GM19035 (cell line): Measurements from ENCODE around the gene NPLOC4.
"Not testable (repeated sequence)": the region's sequence is repeated elsewhere in the genome, so short reads cannot be mapped to it uniquely, and the experiment has no call there.

Source experiments
- ATAC-seq: cut with Tn5 transposase; IDR thresholded peaks from one replicate; pipeline ENCODE4 v1.9.1; 2021; ENCODE audit not compliant: unreplicated experiment

Gene NPLOC4

DNA sequence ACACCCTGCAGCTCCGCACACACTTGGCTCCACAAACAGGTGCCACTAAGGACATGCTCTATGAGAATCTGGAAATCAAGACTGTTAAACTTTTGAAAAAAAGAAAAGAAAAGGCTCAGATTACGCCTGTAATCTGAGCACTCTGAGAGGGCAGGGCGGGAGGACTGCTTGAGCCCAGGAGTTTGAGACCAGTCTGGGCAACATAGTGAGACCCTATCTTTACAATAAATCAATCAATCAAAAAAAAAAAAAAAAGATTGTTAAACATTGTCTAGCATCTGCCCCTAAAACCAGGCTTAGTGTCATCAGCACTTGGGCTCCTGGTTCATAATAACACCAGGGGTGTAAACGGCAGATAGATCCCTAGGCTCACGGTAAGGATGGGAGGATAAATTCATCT lies 47.3 kb downstream of the NPLOC4 start:
- ATAC-seq: no peak

DNA sequence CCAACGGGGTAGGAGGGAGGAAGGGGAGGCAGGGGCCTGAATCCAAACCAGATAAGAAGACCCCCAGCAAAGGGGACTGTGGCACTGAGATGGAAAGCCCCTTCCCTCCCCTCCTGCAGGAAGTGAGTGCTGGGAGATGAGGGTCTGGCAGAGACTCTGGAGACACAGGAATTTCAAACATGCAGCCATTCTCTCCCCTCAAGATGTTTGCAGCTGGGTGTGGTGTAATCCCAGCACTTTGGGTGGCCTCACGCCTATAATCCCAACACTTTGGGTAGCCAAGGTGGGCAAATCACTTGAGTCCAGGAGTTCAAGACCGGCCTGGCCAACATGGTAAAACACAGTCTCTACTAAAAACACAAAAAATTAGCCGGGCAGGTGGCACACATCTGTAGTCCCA lies 50.8 kb downstream of the NPLOC4 start:
- no peak for ATAC-seq

DNA sequence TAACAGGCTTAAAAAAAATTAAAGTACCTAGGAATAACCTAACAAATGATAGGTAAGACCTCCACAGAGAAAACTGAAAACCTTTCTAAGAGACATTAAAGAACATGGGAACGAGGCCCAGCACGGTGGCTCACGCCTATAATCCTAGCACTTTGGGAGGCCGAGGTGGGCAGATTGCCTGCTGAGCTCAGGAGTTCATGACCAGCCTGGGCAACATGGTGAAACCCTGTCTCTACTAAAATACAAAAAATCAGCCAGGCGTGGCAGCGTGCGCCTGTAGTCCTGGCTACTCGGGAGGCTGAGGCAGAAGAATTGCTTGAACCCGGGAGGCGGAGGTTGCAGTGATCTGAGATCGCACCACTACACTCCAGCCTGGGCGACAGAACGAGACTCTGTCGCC lies 52.1 kb downstream of the NPLOC4 start:
- ATAC-seq: not testable (repeated sequence)

DNA sequence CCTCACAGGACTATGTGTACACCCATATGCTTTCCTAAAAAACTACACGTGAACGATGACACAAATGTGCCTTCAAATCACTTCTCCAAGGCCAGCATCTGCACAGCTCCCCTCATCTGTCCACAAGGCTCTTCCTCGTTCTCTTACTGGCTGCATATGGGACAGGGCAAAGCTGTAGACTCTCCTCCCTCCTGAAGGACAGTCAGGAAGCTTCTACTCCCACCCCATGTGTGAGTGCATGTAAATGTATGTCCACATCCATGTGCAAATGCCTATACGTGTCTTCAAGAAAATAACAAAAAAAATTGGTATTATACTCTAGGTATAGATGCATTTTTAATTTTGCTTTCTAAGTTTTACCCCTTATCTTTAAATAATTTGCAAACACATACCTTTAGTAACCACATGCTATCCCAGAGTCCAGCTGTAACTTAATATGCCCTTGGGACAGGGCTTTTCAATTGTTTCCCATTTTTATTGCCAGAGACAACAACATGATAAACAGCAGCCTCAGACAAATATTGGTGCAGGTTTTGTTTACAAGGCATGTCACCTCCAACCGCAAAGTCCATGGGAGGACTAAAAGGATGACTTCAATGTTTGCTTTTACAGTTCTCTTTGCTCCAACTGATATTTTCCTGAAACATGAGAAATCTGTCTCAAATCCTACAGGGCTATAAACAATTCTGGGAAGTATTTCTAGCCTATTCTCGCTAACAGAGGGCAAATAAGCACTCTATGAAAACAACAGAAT lies 53.1 kb downstream of the NPLOC4 start:
- no peak for ATAC-seq

GRCh38 chr17:81582749-81583148 lies 54.2 kb downstream of the NPLOC4 start:
- ATAC-seq: no peak

DNA sequence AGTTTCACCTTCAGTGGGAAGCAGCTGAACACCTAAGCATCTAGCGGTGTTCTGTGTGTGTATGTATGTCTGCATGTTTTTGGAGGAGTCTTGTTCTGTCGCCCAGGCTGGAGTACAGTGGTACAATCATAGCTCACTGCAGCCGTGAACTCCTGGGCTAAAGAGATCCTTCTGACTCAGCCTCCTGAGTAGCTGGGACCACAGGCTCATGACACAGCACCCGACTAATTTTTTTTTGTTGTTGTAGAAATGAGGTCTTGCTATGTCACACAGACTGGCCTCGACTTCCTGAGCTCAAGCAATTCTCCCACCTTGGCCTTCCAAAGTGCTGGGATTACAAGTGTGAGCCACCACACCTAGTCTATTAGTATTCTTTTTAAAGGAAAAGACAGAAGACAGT lies 54.6 kb downstream of the NPLOC4 start:
- no peak for ATAC-seq

- ATAC-seq: no peak
Measured at GRCh38 chr17:81581758-81582157, 55.2 kb downstream of the NPLOC4 start.

- ATAC-seq: no peak
Measured at GRCh38 chr17:81580481-81580880, 56.4 kb downstream of the NPLOC4 start.

- no peak for ATAC-seq
Measured at GRCh38 chr17:81579821-81580321, 57.0 kb downstream of the NPLOC4 start.

DNA sequence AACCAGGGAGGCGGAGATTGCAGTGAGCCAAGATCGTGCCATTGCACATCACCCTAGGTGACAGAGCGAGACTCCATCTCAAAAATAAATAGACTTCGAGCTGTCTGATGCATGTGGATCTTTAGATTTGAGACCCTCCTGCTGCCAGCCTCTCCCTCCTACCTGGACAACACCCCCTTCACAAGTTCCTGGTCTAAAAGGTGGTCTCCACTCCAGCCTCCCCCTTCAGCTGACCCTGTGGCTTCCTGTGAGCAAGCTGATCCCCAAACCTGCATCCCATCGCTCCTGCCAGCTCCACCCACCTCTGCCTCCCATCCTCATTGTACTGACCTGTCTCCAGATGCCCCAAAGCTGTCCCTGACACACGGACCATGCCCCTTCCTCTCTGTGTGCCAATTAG lies 57.6 kb downstream of the NPLOC4 start:
- no peak for ATAC-seq

- ATAC-seq: no peak
Measured at GRCh38 chr17:81578561-81579225, 58.2 kb downstream of the NPLOC4 start.

GRCh38 chr17:81578038-81578441 lies 58.9 kb downstream of the NPLOC4 start:
- no peak for ATAC-seq

- no peak for ATAC-seq
Measured at GRCh38 chr17:81577278-81578000, 59.5 kb downstream of the NPLOC4 start.

GRCh38 chr17:81576621-81577277 lies 60.2 kb downstream of the NPLOC4 start:
- no peak for ATAC-seq

- ATAC-seq: no peak
Measured at GRCh38 chr17:81575836-81576235, 61.1 kb downstream of the NPLOC4 start.

DNA sequence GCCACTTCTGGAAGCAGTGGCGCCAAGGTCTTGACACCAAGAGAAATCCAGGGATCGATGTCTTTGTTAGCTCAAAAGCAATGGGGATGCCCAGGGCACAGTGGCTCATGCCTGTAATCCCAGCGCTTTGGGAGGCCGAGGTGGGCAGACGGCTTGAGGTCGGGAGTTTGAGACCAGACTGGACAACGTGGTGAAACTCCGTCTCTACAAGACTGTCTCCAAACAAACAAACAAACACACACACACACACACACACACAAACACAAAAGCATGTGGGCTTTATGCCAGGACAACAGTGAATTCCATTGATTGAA lies 62.3 kb downstream of the NPLOC4 start:
- ATAC-seq: no peak

DNA sequence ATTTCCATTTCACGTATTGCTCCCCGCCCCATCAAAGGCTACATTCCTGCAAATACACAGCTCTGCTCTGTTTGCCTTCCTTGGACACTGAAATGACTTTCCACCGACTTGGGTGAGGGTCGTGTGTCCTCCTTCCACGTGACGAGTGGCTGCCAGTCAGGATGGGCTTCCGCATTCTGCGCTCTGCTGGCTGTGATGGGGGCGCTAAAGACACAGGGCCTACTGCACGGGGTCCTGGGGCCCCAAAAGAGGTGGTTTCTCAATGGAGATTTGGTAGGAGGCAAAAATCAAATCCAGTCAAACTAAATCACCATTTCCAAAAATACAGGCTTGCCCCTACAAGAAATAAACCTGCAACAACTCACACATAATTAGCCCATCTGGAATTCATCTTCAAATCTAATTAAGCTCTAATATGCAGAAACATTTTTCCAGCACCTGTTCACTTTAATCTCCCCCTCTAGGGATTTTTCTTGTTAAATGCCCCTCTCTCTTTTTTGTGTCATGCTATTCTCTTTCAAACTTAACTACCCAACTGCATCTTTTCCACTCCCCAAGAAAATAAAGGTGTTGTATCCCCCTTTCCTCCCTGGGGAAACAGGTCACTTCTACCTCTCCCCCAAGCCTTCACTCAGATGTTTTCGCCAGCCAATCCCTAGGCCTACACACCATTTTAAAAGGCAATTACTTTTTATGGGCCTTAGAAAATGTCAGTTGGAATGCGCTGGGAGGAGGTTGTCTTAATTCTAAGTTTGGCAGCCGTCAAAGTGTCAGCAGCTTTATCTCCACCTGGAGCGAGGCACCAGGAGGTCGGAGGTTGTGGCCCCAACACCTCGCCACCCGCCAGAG lies 62.9 kb downstream of the NPLOC4 start:
- no peak for ATAC-seq

GRCh38 chr17:81572563-81573168 lies 64.2 kb downstream of the NPLOC4 start:
- ATAC-seq: no peak

DNA sequence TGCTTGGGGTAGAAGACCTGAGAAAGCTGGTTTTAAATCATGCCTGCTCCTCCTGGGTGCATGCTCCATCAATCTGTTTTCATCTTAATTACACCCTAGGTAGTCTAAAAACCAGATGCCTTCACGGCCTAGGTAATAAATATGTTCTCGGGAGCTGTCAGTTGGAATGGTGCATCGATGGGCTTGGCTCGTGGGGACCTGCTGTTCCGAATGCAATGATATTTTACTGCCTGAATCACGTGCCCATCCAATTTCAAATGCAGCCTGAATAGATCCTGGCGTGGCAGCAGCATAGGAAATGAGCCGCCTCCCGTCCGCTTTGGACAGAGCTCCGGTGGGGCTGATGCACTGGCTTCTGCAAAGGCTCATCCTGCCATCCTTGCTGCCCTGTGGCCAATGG lies 65.9 kb downstream of the NPLOC4 start:
- no peak for ATAC-seq

DNA sequence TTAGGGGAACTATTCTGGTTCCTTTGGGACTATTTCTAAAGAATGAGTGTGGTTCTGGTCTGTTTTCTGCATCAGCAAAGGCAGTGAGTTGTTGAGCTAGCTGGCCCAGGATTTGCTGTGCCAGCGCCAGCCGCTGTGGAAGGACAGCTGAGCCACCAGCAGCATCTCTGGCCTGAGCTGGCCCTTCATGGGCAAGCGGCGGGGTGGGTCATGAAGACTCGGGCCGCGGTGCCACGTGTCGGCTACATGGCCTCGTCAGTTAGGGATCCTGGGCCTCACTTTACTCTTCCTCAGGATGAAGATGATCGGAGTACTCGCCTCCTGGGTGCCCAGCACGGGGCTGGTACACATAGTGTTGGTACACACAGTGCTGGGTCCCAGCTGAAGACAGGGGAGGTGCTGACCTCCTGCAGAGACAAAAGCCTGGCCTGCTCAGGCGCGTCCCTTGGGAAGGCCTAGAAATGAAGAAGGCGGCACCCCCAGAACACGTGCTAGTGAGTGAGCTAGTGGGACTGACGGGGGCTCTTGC lies 66.9 kb downstream of the NPLOC4 start:
- no peak for ATAC-seq
